HG03457 (cell line): ENCODE results near the gene FAM193B.
A peak's percentile ranks its signal among the peaks of the same experiment; 100 is the strongest.

ENCODE experiments used
- ATAC-seq: cut with Tn5 transposase; IDR thresholded peaks from one replicate; pipeline ENCODE4 v1.9.1; 2021; ENCODE audit warnings: moderate number of reproducible peaks; ENCODE audit not compliant: unreplicated experiment

FAM193B gene

GRCh38 chr5:177516601-177517568 lies 37.5 kb downstream of the FAM193B start, which contains the start of gene DDX41:
DDX41 (minus strand) TSS chr5:177516961; CDS start chr5:177516945, 16 bp downstream.
- peak; percentile 50 for ATAC-seq

DNA sequence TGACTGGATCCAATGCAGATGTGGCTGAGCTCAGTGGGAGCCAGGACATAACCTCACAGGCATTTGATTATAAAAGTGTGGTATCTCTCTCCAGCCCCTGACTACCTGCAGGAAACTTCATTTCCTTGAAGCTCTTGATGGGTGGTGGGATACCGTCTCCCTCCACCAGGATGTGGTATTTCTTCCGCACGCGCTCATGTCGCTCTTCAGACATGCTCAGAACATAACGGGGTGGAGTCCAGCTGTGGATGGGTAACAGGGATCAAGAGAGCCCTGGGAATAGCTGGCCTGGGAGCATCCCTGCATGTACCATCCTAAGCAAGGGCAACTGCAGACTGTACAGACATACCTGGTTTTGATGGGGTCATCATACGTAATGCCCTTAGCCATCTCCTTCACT lies 38.8 kb downstream of the FAM193B start:
- no peak for ATAC-seq

DNA sequence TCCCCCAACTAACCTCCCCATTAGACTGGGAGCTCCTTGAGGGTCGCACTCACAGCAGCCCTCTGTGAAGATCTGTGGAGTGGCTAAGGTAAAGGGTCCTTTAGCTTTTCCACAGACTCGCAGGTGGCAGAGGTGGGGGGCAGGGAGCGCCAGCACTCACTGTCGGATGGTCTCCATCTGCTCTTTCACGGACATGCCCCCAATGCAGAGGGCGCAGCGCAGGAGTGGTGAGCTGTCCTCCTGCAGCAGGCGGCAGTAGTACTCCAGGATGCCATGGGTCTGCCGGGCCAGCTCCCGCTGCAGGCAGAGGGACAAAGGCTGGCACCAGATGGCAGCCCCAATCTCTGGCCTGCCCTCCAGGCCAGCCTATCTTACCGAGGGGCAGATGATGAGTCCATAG lies 39.8 kb downstream of the FAM193B start:
- no peak for ATAC-seq

DNA sequence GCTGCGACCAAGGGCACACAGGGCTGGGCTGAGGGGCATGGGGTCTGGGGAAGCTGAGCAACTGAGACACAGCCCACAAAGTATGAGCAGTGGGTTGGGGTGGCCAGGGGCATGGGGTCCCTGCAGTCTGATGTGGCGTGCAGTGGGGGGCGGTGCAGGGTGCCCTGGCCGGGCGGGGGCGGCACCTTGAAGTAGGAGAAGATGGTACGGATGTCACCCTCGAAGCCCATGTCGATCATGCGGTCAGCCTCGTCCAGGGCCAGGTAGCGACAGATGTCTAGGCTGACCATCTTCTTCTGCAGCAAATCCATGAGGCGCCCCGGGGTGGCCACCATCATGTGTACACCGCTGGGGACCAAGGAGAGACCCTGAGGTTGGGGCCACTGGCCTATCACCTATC lies 40.9 kb downstream of the FAM193B start:
- no peak for ATAC-seq

GRCh38 chr5:177512736-177513380 lies 41.5 kb downstream of the FAM193B start:
- ATAC-seq: no peak

GRCh38 chr5:177511796-177512675 lies 42.3 kb downstream of the FAM193B start:
- ATAC-seq: no peak

- ATAC-seq: no peak
Observed at GRCh38 chr5:177511181-177511580, 43.2 kb downstream of the FAM193B start.

- ATAC-seq: no peak
Observed at GRCh38 chr5:177510567-177511053, 43.8 kb downstream of the FAM193B start.

GRCh38 chr5:177509991-177510566 lies 44.3 kb downstream of the FAM193B start:
- no peak for ATAC-seq

DNA sequence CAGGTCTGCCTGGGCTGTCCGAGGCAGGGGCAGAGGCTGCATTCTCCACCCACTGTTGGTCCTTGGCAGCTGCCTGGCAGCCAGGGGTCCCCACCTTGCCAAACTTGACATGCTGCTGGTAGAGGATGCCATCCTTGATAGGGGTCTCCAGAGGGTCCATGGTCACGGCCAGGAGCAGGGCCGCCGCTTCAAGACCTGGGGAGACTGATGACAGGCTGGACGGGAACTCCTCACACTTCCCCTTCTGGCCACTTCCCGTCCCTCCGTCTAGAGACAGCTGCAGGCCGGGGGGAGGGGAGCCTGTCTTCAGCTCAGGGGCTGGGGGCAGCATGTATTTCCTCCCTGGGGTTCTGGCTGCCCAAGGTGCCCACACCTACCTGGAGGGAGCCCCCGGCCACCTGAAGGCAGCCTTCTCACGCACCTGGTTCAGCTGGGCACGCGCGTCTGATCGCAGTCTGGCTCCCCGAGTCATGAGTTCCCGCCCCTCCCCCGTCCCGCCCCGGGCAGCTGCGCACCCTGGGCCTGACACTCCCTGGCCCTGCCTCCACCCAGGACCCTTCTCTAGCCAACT lies 44.9 kb downstream of the FAM193B start, which contains the start of gene DOK3:
TSS of gene DOK3 (minus strand) at position 446 of the 571 bp plus-strand sequence. CDS start at position 160, 286 bp downstream.
- no peak for ATAC-seq

- ATAC-seq: no peak
Observed at GRCh38 chr5:177508837-177509236, 45.5 kb downstream of the FAM193B start.

DNA sequence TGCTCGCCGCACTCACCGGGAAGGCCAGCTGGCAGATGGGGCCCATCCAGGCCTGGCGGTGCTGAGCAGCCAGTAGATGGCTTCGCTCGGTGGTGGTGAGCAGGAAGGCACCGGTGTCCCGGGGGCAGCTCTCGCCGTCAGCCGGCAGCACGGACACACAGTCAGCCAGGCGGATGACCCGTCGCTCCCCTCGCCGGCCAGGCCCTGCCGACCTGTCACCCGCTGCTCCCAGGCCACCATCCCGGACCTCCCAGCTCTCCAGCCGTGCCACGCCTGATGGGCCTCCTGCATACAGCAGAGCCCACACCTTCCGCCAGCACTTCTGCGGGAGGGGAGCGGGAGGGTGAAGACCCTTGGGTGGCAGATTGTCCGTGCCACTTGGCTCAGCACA lies 46.1 kb downstream of the FAM193B start:
- no peak for ATAC-seq

- no peak for ATAC-seq
Observed at GRCh38 chr5:177507596-177508220, 46.7 kb downstream of the FAM193B start.

DNA sequence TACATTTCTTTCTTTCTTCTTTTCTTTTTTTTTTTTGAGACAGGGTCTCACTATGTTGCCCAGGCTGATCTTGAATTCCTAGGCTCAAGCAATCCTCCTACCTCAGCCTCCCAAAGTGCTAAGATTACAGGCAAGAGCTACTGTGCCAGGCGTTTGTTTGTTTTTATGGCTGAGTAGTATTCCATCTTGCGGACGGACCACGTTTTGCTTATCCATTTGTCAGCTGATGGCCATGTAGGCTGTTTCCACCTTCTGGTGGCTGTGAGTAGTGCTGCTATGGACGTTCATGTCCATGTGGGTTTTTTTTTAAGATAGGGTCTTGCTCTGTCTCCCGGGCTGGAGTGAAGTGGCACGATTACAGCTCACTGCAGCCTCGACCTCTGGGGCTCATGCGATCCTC lies 47.2 kb downstream of the FAM193B start:
- no peak for ATAC-seq

DNA sequence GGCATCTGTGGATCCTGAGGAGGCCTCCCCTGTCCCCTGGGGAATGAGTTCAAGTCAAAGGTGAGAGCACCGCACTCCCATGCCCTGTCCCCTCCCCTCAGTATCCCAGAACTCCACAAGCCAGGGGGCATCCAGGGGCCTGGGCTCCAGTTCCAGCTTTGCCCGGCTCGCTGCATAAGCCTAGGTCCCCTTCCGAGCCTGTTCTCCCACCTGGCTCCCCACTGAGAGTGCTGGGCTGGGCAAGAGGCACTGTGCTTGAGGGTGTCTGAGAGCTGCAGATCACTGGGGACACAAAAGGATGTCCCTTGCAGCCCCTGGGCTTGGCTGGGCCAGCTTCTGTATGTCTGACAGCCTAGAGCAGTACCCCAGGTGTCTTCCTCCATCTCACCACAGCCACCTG lies 49.3 kb downstream of the FAM193B start:
- no peak for ATAC-seq

- no peak for ATAC-seq
Observed at GRCh38 chr5:177504086-177505056, 50.0 kb downstream of the FAM193B start.

GRCh38 chr5:177503351-177504085 lies 50.8 kb downstream of the FAM193B start:
- ATAC-seq: no peak

DNA sequence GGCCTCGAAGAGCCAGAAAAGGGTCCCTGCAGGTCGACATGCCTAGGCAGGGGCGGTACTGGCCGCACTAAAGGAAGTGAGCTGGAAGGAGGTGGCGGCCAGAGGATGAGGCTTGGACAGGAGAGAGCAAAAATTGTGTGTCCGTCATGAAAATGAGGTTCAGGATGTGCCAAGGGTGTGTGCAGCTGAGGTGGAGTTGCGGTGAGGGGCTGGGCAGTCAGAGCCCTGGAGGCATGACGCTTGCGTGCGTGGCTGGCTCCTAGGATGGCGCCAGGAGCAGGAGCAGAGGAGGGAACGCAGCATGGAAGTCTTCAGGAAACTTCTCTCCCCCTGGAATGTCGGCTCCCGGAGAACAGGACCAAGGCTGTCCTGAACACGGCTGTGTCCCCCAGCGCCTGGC lies 51.5 kb downstream of the FAM193B start:
- ATAC-seq: no peak
